Measurements from ENCODE around the gene C1QTNF12.

C1QTNF12 gene

GRCh38 chr1:1272341-1273208, 26.1 kb upstream of the C1QTNF12 start:
- no peak for DNase-seq (ENCODE audit: low read depth in 1 of 2, low spot score in 1 of 2)
- TF ChIP-seq POLR2AphosphoS5 (IDR thresholded peaks at IDR 0.05; ENCODE audit: low read depth): 0 out of 2 replicates have a peak, but pooled peaks have one; percentile 23
- TF ChIP-seq SPI1 (IDR thresholded peaks at IDR 0.05; ENCODE audit: borderline replicate concordance, low read depth): no peak
- Histone ChIP-seq H3K27me3 (ENCODE audit: insufficient read depth, poor library complexity, severe bottlenecking) (no peaks in the 10 kb centered on the region), H3K4me3 (replicated peaks; ENCODE audit: insufficient read depth, low read length) (peak overlapping the region; percentile 87), H3K27ac (replicated peaks) (peak overlapping the region; percentile 73)

- DNase-seq (ENCODE audit: low read depth in 1 of 2, low spot score in 1 of 2): no peak
- no peak overlapping the region for H3K4me3 ChIP-seq (replicated peaks; ENCODE audit: insufficient read depth, low read length)
- no peaks in the 10 kb centered on the region for H3K27me3 ChIP-seq (ENCODE audit: insufficient read depth, poor library complexity, severe bottlenecking)
- H3K27ac ChIP-seq (replicated peaks): no peak overlapping the region
- no peak for TF ChIP-seq SPI1 (IDR thresholded peaks at IDR 0.05; ENCODE audit: borderline replicate concordance, low read depth)
- no peak for TF ChIP-seq REST (IDR thresholded peaks at IDR 0.05; ENCODE audit: insufficient replicate concordance, low read depth)
- no peak for TF ChIP-seq GABPA (IDR thresholded peaks at IDR 0.05; ENCODE audit: low read depth)
- no peak for TF ChIP-seq CTCF (IDR thresholded peaks at IDR 0.05; ENCODE audit: insufficient read depth, low read length)
- TF ChIP-seq POLR2AphosphoS5 (IDR thresholded peaks at IDR 0.05; ENCODE audit: low read depth): no peak
These were observed 24.3 kb upstream of the C1QTNF12 start for GRCh38 chr1:1270813-1271212.

- no peak overlapping the region for H3K4me3 ChIP-seq (replicated peaks; ENCODE audit: insufficient read depth, low read length)
- TF ChIP-seq POLR2AphosphoS5 (IDR thresholded peaks at IDR 0.05; ENCODE audit: low read depth): no peak
- no peak for TF ChIP-seq GABPA (IDR thresholded peaks at IDR 0.05; ENCODE audit: low read depth)
- TF ChIP-seq SPI1 (IDR thresholded peaks at IDR 0.05; ENCODE audit: borderline replicate concordance, low read depth): no peak
- no peak for TF ChIP-seq CTCF (IDR thresholded peaks at IDR 0.05; ENCODE audit: insufficient read depth, low read length)
- no peak for TF ChIP-seq REST (IDR thresholded peaks at IDR 0.05; ENCODE audit: insufficient replicate concordance, low read depth)
- no peaks in the 10 kb centered on the region for H3K27me3 ChIP-seq (ENCODE audit: insufficient read depth, poor library complexity, severe bottlenecking)
- no peak for DNase-seq (ENCODE audit: low read depth in 1 of 2, low spot score in 1 of 2)
- no peak overlapping the region for H3K27ac ChIP-seq (replicated peaks)
These were observed 21.8 kb upstream of the C1QTNF12 start for GRCh38 chr1:1268284-1268682.

GRCh38 chr1:1267488-1268283, 21.2 kb upstream of the C1QTNF12 start:
- Histone ChIP-seq H3K27me3 (ENCODE audit: insufficient read depth, poor library complexity, severe bottlenecking) (no peaks in the 10 kb centered on the region), H3K27ac (replicated peaks) (no peak overlapping the region), H3K4me3 (replicated peaks; ENCODE audit: insufficient read depth, low read length) (no peak overlapping the region)
- DNase-seq (ENCODE audit: low read depth in 1 of 2, low spot score in 1 of 2): no peak
- TF ChIP-seq CTCF (IDR thresholded peaks at IDR 0.05; ENCODE audit: insufficient read depth, low read length) (no peak), GABPA (IDR thresholded peaks at IDR 0.05; ENCODE audit: low read depth) (no peak), SPI1 (IDR thresholded peaks at IDR 0.05; ENCODE audit: borderline replicate concordance, low read depth) (no peak), REST (IDR thresholded peaks at IDR 0.05; ENCODE audit: insufficient replicate concordance, low read depth) (no peak)

Measured in HL-60 (cell line).